Liver (tissue), 9 donors: ENCODE data around the gene INA. TPM values are rescaled to one million over a fixed set of nuclear protein-coding genes. Genes with fewer than 3 reads are reported as not detected.

Experiments
- DNase-seq: peaks from one replicate; pipeline ENCODE4 v3.0.0-alpha.2; 2017; ENCODE audit warnings: low spot score
- H3K27ac ChIP-seq, 2 donors: one replicate each; pipeline ENCODE4 v1.7.0; 2013; ENCODE audit warnings: inconsistent platforms in 2 of 2, low read length in 2 of 2, control low read depth in 1 of 2, low read depth in 1 of 2, mild to moderate bottlenecking in 1 of 2
- H3K27me3 ChIP-seq, 4 donors: one replicate each; pipeline versions ENCODE4 v1.6.1 to v1.7.0; 2013; ENCODE audit warnings: low read length in 3 of 4, inconsistent platforms in 1 of 4, mild to moderate bottlenecking in 1 of 4, moderate library complexity in 1 of 4; ENCODE audit not compliant: control insufficient read depth in 4 of 4, insufficient read depth in 4 of 4
- H3K36me3 ChIP-seq, 4 donors: one replicate each; pipeline versions ENCODE4 v1.6.1 to v1.7.0; 2013; ENCODE audit warnings: low read length in 3 of 4, mild to moderate bottlenecking in 3 of 4, low read depth in 1 of 4, moderate library complexity in 1 of 4; ENCODE audit not compliant: control insufficient read depth in 4 of 4, insufficient read depth in 3 of 4
- H3K4me1 ChIP-seq, 4 donors: one replicate each; pipeline versions ENCODE4 v1.6.1 to v1.7.0; 2013; ENCODE audit warnings: low read length in 3 of 4, mild to moderate bottlenecking in 3 of 4, moderate library complexity in 1 of 4; ENCODE audit not compliant: control insufficient read depth in 4 of 4, insufficient read depth in 4 of 4
- H3K4me3 ChIP-seq, 3 donors: one replicate each; pipeline versions ENCODE4 v1.6.1 to v1.7.0; 2013; ENCODE audit warnings: low read length in 3 of 3, control low read depth in 1 of 3, low read depth in 1 of 3, mild to moderate bottlenecking in 1 of 3
- H3K9ac ChIP-seq, 2 donors: one replicate each; pipeline ENCODE4 v1.7.0; 2013; ENCODE audit warnings: low read length in 2 of 2, mild to moderate bottlenecking in 2 of 2, moderate library complexity in 2 of 2, control low read depth in 1 of 2, low read depth in 1 of 2
- H3K9me3 ChIP-seq, 4 donors: one replicate each; pipeline versions ENCODE4 v1.6.1 to v1.7.0; 2013; ENCODE audit warnings: low read length in 3 of 4; ENCODE audit not compliant: control insufficient read depth in 4 of 4
- EGR1 ChIP-seq, 2 donors: IDR thresholded peaks; 2 replicates each; pipeline ENCODE4 v1.6.1; 2016 to 2018; ENCODE audit warnings: antibody characterized with exemption in 2 of 2, low read depth in 2 of 2
- FOXA1 ChIP-seq: IDR thresholded peaks from 2 replicates; pipeline ENCODE4 v1.6.1; 2016; ENCODE audit warnings: antibody characterized with exemption
- FOXA2 ChIP-seq: IDR thresholded peaks from 2 replicates; pipeline ENCODE4 v1.6.1; 2016; ENCODE audit warnings: antibody characterized with exemption
- GABPA ChIP-seq, 2 donors: IDR thresholded peaks in 1 of 2; conservative IDR thresholded peaks in 1 of 2; 2 replicates each; pipeline ENCODE4 v1.6.1; 2016; ENCODE audit warnings: antibody characterized with exemption in 2 of 2, mild to moderate bottlenecking in 1 of 2, moderate library complexity in 1 of 2
- HNF4A ChIP-seq, 2 donors: conservative IDR thresholded peaks; 2 replicates each; pipeline ENCODE4 v1.6.1; 2016; ENCODE audit warnings: antibody characterized with exemption in 2 of 2, mild to moderate bottlenecking in 2 of 2
- HNF4G ChIP-seq: IDR thresholded peaks from 2 replicates; pipeline ENCODE4 v1.6.1; 2016; ENCODE audit warnings: antibody characterized with exemption
- JUND ChIP-seq, 2 donors: IDR thresholded peaks; 2 replicates each; pipeline ENCODE4 v1.6.1; 2016; ENCODE audit warnings: antibody characterized with exemption in 2 of 2
- MAX ChIP-seq: IDR thresholded peaks from 2 replicates; pipeline ENCODE4 v1.6.1; 2016; ENCODE audit warnings: antibody characterized with exemption
- NR2F2 ChIP-seq: IDR thresholded peaks from 2 replicates; pipeline ENCODE4 v1.6.1; 2016; ENCODE audit warnings: antibody characterized with exemption
- RXRA ChIP-seq, 2 donors: IDR thresholded peaks; 2 replicates each; pipeline ENCODE4 v1.6.1; 2017 to 2018; ENCODE audit warnings: antibody characterized with exemption in 2 of 2, mild to moderate bottlenecking in 1 of 2
- SP1 ChIP-seq: IDR thresholded peaks from 2 replicates; pipeline ENCODE4 v1.6.1; 2018; ENCODE audit warnings: antibody characterized with exemption, mild to moderate bottlenecking
- TAF1 ChIP-seq: conservative IDR thresholded peaks from 2 replicates; pipeline ENCODE4 v1.6.1; 2016; ENCODE audit warnings: antibody characterized with exemption, mild to moderate bottlenecking
- YY1 ChIP-seq: IDR thresholded peaks from 2 replicates; pipeline ENCODE4 v1.6.1; 2016; ENCODE audit warnings: antibody characterized with exemption, mild to moderate bottlenecking
- WGBS: extraction: QIAGEN DNeasy Blood & Tissue Kit; methylation state at CpG from one replicate; pipeline ENCODE4 v1.1.7; 2013; 5-methylcytosine and 5-hydroxymethylcytosine counted together
- polyA plus RNA-seq, 2 donors: library from polyadenylated mRNA; stranded (reverse) in 1 of 2; unstranded in 1 of 2; fragments of 200-250 nt in 1 of 2; fragments of >200 nt in 1 of 2; fragmentation: Nextera tagmentation in 1 of 2; extraction: Ambion mirVana in 1 of 2; gene quantifications; one replicate each; pipeline versions ENCODE4 v1.2.1 to v1.2.3, GENCODE V29; 2013 to 2015
- total RNA-seq, 2 donors: library from RNA; depleted of rRNA; stranded (reverse); fragments of >200 nt; gene quantifications; one replicate each; pipeline ENCODE4 v1.2.3, GENCODE V29; 2014
- TF ChIP-seq, protein P1 (sequence below): IDR thresholded peaks from 2 replicates; pipeline ENCODE4 v1.6.1; 2016; ENCODE audit warnings: antibody characterized with exemption
- TF ChIP-seq, protein P2 (sequence below): IDR thresholded peaks from 2 replicates; pipeline ENCODE4 v1.6.1; 2016; ENCODE audit warnings: antibody characterized with exemption
- donor health status: healthy.
- donor health status: healthy.
- donor health status: healthy.
- donor health status: healthy.
- donor health status: healthy.

Gene INA
- total and polyA plus RNA-seq, 4 donors, result not detected

DNA sequence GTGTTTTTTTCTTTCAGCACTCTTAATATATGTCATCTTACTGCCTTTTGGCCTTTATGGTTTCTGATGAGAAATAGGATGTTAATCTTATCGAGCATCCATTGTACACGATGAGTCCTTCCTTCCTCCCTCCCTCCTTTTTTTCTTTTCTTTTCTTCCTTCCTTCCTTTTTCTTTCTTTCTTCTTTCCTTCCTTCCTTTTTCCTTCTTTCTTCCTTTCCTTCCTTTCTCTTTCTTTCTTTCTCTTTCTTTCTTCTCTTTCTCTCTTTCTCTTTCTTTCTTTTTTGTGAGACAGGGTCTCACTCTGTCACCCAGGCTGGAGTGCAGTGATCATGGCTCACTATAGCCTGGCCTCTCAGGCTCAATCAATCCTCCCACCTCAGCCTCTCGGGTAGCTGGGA is 22.8 kb upstream of the INA start (continued):
- TF ChIP-seq, protein P1, sequence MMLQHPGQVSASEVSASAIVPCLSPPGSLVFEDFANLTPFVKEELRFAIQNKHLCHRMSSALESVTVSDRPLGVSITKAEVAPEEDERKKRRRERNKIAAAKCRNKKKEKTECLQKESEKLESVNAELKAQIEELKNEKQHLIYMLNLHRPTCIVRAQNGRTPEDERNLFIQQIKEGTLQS, result no peak
- TF ChIP-seq HNF4G, result no peak

- no peak overlapping the region for H3K27ac ChIP-seq
- DNase-seq, result no peak
- no peak overlapping the region for H3K9ac ChIP-seq
- no peak overlapping the region for H3K4me3 ChIP-seq
- H3K27me3 ChIP-seq, result no peaks in the 10 kb centered on the region
- no peaks in the 10 kb centered on the region for H3K36me3 ChIP-seq
- TF ChIP-seq HNF4A (conservative IDR thresholded peaks at IDR 0.05) (no peak), NR2F2 (no peak), FOXA2 (no peak), EGR1 (IDR thresholded peaks at IDR 0.05; ENCODE audit: low read depth in 2 of 2) (no peak), YY1 (no peak), JUND (IDR thresholded peaks at IDR 0.05) (no peak), FOXA1 (no peak), HNF4G (no peak), TAF1 (no peak), MAX (no peak), SP1 (no peak), GABPA (IDR thresholded peaks at IDR 0.05 in 1 of 2, conservative IDR thresholded peaks at IDR 0.05 in 1 of 2) (no peak), RXRA (IDR thresholded peaks at IDR 0.05) (no peak)
- TF ChIP-seq, protein P2, sequence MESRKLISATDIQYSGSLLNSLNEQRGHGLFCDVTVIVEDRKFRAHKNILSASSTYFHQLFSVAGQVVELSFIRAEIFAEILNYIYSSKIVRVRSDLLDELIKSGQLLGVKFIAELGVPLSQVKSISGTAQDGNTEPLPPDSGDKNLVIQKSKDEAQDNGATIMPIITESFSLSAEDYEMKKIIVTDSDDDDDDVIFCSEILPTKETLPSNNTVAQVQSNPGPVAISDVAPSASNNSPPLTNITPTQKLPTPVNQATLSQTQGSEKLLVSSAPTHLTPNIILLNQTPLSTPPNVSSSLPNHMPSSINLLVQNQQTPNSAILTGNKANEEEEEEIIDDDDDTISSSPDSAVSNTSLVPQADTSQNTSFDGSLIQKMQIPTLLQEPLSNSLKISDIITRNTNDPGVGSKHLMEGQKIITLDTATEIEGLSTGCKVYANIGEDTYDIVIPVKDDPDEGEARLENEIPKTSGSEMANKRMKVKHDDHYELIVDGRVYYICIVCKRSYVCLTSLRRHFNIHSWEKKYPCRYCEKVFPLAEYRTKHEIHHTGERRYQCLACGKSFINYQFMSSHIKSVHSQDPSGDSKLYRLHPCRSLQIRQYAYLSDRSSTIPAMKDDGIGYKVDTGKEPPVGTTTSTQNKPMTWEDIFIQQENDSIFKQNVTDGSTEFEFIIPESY, result no peak
- H3K9me3 ChIP-seq, result no peaks in the 10 kb centered on the region
- no peaks in the 10 kb centered on the region for H3K4me1 ChIP-seq
- WGBS, result 69% methylated on average over 4 of the region's 4 CpGs
Observed at GRCh38 chr10:103254538-103255325, 22.2 kb upstream of the INA start.

- WGBS, result 97% methylated on average over 1 of the region's 1 CpG
- Histone ChIP-seq H3K4me3 (no peak overlapping the region), H3K27me3 (no peaks in the 10 kb centered on the region), H3K4me1 (no peaks in the 10 kb centered on the region), H3K27ac (no peak overlapping the region), H3K9me3 (no peaks in the 10 kb centered on the region), H3K36me3 (no peaks in the 10 kb centered on the region), H3K9ac (no peak overlapping the region)
- DNase-seq, result no peak
- TF ChIP-seq YY1 (no peak), TAF1 (no peak), RXRA (IDR thresholded peaks at IDR 0.05) (no peak), EGR1 (IDR thresholded peaks at IDR 0.05; ENCODE audit: low read depth in 2 of 2) (no peak), NR2F2 (no peak)
- TF ChIP-seq, protein P1, result no peak
Observed at GRCh38 chr10:103256613-103257012, 20.3 kb upstream of the INA start.
